Measurements from ENCODE around the gene CYP1A1.
"Not testable (repeated sequence)": the region's sequence is repeated elsewhere in the genome, so short reads cannot be mapped to it uniquely, and the experiment has no call there.

The CYP1A1 gene

GRCh38 chr15:74742422-74742821, 17.1 kb upstream of the CYP1A1 start:
- in situ Hi-C loops (cut with HindIII; ENCODE audit: low sequenced_read_pairs), result no loop called here

GRCh38 chr15:74738239-74738638, 12.9 kb upstream of the CYP1A1 start:
- in situ Hi-C loops (cut with HindIII; ENCODE audit: low sequenced_read_pairs), result not testable (repeated sequence)

- in situ Hi-C loops (cut with HindIII; ENCODE audit: low sequenced_read_pairs), result no loop called here
Observed at GRCh38 chr15:74735305-74735704, 10.0 kb upstream of the CYP1A1 start.

GRCh38 chr15:74733269-74733668, 7.9 kb upstream of the CYP1A1 start:
- in situ Hi-C loops (cut with HindIII; ENCODE audit: low sequenced_read_pairs), result no loop called here

- in situ Hi-C loops (cut with HindIII; ENCODE audit: low sequenced_read_pairs), result no loop called here
Observed at GRCh38 chr15:74732846-74733245, 7.5 kb upstream of the CYP1A1 start.

GRCh38 chr15:74730619-74731316, 5.4 kb upstream of the CYP1A1 start:
- in situ Hi-C loops (cut with HindIII; ENCODE audit: low sequenced_read_pairs), result no loop called here

GRCh38 chr15:74729372-74729771, 4.0 kb upstream of the CYP1A1 start:
- in situ Hi-C loops (cut with HindIII; ENCODE audit: low sequenced_read_pairs), result not testable (repeated sequence)

GRCh38 chr15:74728699-74729098, 3.4 kb upstream of the CYP1A1 start:
- in situ Hi-C loops (cut with HindIII; ENCODE audit: low sequenced_read_pairs), result not testable (repeated sequence)

GRCh38 chr15:74727727-74728126, 2.4 kb upstream of the CYP1A1 start:
- in situ Hi-C loops (cut with HindIII; ENCODE audit: low sequenced_read_pairs), result no loop called here

GRCh38 chr15:74726774-74727164, 1.4 kb upstream of the CYP1A1 start:
- in situ Hi-C loops (cut with HindIII; ENCODE audit: low sequenced_read_pairs), result no loop called here

GRCh38 chr15:74725845-74726773, 781 bp upstream of the CYP1A1 start:
- in situ Hi-C loops (cut with HindIII; ENCODE audit: low sequenced_read_pairs), result no loop called here

- in situ Hi-C loops (cut with HindIII; ENCODE audit: low sequenced_read_pairs), result no loop called here
Observed at GRCh38 chr15:74724570-74725224, 631 bp downstream of the CYP1A1 start.

- in situ Hi-C loops (cut with HindIII; ENCODE audit: low sequenced_read_pairs), result no loop called here
Observed at GRCh38 chr15:74723754-74724334, 1.5 kb downstream of the CYP1A1 start.

- in situ Hi-C loops (cut with HindIII; ENCODE audit: low sequenced_read_pairs), result no loop called here
Observed at GRCh38 chr15:74723187-74723586, 2.1 kb downstream of the CYP1A1 start.

- in situ Hi-C loops (cut with HindIII; ENCODE audit: low sequenced_read_pairs), result no loop called here
Observed at GRCh38 chr15:74722591-74722990, 2.7 kb downstream of the CYP1A1 start.

GRCh38 chr15:74716651-74717050, 8.7 kb downstream of the CYP1A1 start:
- in situ Hi-C loops (cut with HindIII; ENCODE audit: low sequenced_read_pairs), result no loop called here

GRCh38 chr15:74712311-74712710, 13.0 kb downstream of the CYP1A1 start:
- in situ Hi-C loops (cut with HindIII; ENCODE audit: low sequenced_read_pairs), result no loop called here

- in situ Hi-C loops (cut with HindIII; ENCODE audit: low sequenced_read_pairs), result no loop called here
Observed at GRCh38 chr15:74710319-74711094, 14.8 kb downstream of the CYP1A1 start.

- in situ Hi-C loops (cut with HindIII; ENCODE audit: low sequenced_read_pairs), result no loop called here
Observed at GRCh38 chr15:74709892-74710291, 15.4 kb downstream of the CYP1A1 start.

- in situ Hi-C loops (cut with HindIII; ENCODE audit: low sequenced_read_pairs), result no loop called here
Observed at GRCh38 chr15:74709011-74709410, 16.3 kb downstream of the CYP1A1 start.

Measured in DLD1 (cell line).